Erythroblast (primary cell): Measurements from ENCODE around the gene CACNA1B.

Experiments
- GATA1 ChIP-seq: IDR thresholded peaks from 2 replicates; pipeline ENCODE4 v1.6.1; 2011; ENCODE audit warnings: low read depth, mild to moderate bottlenecking, control low read depth, low read length, moderate library complexity
- POLR2A ChIP-seq: IDR thresholded peaks from 2 replicates; pipeline ENCODE4 v1.6.1; 2011; ENCODE audit warnings: mild to moderate bottlenecking, low read length

DNA sequence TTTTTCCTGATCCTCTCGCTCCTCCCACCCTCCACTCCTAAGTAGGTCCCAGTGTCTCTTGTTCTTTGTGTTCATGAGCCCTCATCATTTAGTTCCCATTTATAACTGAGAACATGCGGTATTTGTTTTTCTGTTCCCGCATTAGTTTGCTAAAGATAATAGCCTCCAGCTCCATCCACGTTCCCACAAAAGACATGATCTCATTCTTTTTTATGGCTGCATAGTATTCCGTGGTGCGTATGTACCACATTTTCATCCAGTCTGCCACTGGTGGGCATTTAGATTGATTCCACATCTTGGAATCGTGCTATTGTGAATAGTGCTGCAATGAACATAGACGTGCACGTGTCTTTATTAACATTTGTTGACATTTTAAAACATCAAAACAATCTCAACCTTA lies 34.2 kb upstream of the CACNA1B start:
- TF ChIP-seq POLR2A (no peak), GATA1 (no peak)
